Upper lobe of right lung (tissue), 1 donor: ENCODE measurements around the gene SHISA7. TPM values are rescaled to one million over a fixed set of nuclear protein-coding genes. Genes with fewer than 3 reads are reported as not detected.

ENCODE experiments used
- ATAC-seq: fragments of 200-7000 bp; cut with Tn5 transposase; one replicate; pipeline ENCODE4 v1.9.1; 2020; ENCODE audit warnings: mild to moderate bottlenecking, moderate library complexity
- DNase-seq: peaks from one replicate; pipeline ENCODE4 v3.0.0-alpha.2; 2020
- H3K27ac ChIP-seq: fragments of 200-600 bp; one replicate; pipeline ENCODE4 v1.8.0; 2022
- H3K27me3 ChIP-seq: fragments of 200-600 bp; one replicate; pipeline ENCODE4 v1.8.0; 2022; ENCODE audit warnings: mild to moderate bottlenecking
- H3K36me3 ChIP-seq: fragments of 200-600 bp; one replicate; pipeline ENCODE4 v1.8.0; 2022
- H3K4me1 ChIP-seq: fragments of 200-600 bp; one replicate; pipeline ENCODE4 v1.8.0; 2022
- H3K4me3 ChIP-seq: fragments of 200-600 bp; one replicate; pipeline ENCODE4 v1.8.0; 2022; ENCODE audit warnings: mild to moderate bottlenecking
- H3K9me3 ChIP-seq: fragments of 200-600 bp; one replicate; pipeline ENCODE4 v1.8.0; 2022
- CTCF ChIP-seq: fragments of 200-600 bp; IDR thresholded peaks from one replicate; pipeline ENCODE4 v1.8.0; 2022; ENCODE audit warnings: antibody characterized with exemption
- intact Hi-C: fragments of 100-400 bp; cut with DNase I; formaldehyde crosslinking; loops from one replicate; pipeline ENCODE4 v1.11.0; 2022
- total RNA-seq: library from RNA; stranded (reverse); fragmentation: NEBNext Ultra II Directional; extraction: Animal tissue kit (Norgen Biotek cat#: 25700); gene quantifications from one replicate; pipeline ENCODE4 v1.2.1, GENCODE V29; 2021
- donor health status: DM: no; HTN: yes; CAD: no; lungs with severe emphysema.

SHISA7 gene
- total RNA-seq, 1 donor from 2014 or later, result not detected

- H3K36me3 ChIP-seq, result peaks cover 8% of the 10 kb centered on the region
- TF ChIP-seq CTCF, result no peak
These were observed 60.5 kb downstream of the SHISA7 start for GRCh38 chr19:55382522-55383054.

GRCh38 chr19:55382013-55382412, 61.1 kb downstream of the SHISA7 start:
- TF ChIP-seq CTCF, result no peak
- Histone ChIP-seq H3K9me3 (no peaks in the 10 kb centered on the region), H3K36me3 (peaks cover 3% of the 10 kb centered on the region), H3K4me3 (no peak overlapping the region), H3K27ac (no peak overlapping the region), H3K27me3 (no peaks in the 10 kb centered on the region), H3K4me1 (peaks cover 18% of the 10 kb centered on the region)
- intact Hi-C loops, result no loop called here
- ATAC-seq, result no peak
- DNase-seq, result no peak

More at GRCh38 chr19:55382522-55383054, 60.5 kb downstream of the SHISA7 start:
- DNase-seq (no peak), ATAC-seq (no peak)
- no peak overlapping the region for H3K27ac ChIP-seq
- H3K9me3 ChIP-seq, result no peaks in the 10 kb centered on the region
- no peak overlapping the region for H3K4me3 ChIP-seq
- intact Hi-C loops, result no loop called here
- H3K27me3 ChIP-seq, result no peaks in the 10 kb centered on the region
- peaks cover 24% of the 10 kb centered on the region for H3K4me1 ChIP-seq

GRCh38 chr19:55379174-55379573, 63.9 kb downstream of the SHISA7 start:
- intact Hi-C loops, result no loop called here
- ATAC-seq (no peak), DNase-seq (no peak)

More at GRCh38 chr19:55379174-55379573, 63.9 kb downstream of the SHISA7 start:
- H3K9me3 ChIP-seq, result no peaks in the 10 kb centered on the region
- H3K4me1 ChIP-seq, result peaks cover 7% of the 10 kb centered on the region
- no peak overlapping the region for H3K27ac ChIP-seq
- peaks cover 21% of the 10 kb centered on the region for H3K27me3 ChIP-seq
- no peak overlapping the region for H3K4me3 ChIP-seq
- no peaks in the 10 kb centered on the region for H3K36me3 ChIP-seq
- TF ChIP-seq CTCF, result no peak

Other genes starting within 250 kb of the SHISA7 start
- gene PTPRH, start 233.8 kb downstream of the SHISA7 start, total RNA-seq, result not detected
- gene TMEM86B, start 214.5 kb downstream of the SHISA7 start, total RNA-seq, result 4.3 TPM
- 61.0 TPM for gene PPP6R1, start 184.3 kb downstream of the SHISA7 start, total RNA-seq
- 19.7 TPM for gene HSPBP1, start 163.2 kb downstream of the SHISA7 start, total RNA-seq
- 1.3 TPM for gene BRSK1, start 159.3 kb downstream of the SHISA7 start, total RNA-seq
- gene TMEM150B, start 118.0 kb downstream of the SHISA7 start, total RNA-seq, result 23.9 TPM
- gene KMT5C, start 103.4 kb downstream of the SHISA7 start, total RNA-seq, result 11.7 TPM
- gene COX6B2, start 88.6 kb downstream of the SHISA7 start, total RNA-seq, result not detected
- gene GARIN5B, start 80.0 kb downstream of the SHISA7 start, total RNA-seq, result not detected
- 0.84 TPM for gene IL11, start 72.8 kb downstream of the SHISA7 start, total RNA-seq
- not detected for gene TMEM190, start 66.5 kb downstream of the SHISA7 start, total RNA-seq
- gene TMEM238, start 59.0 kb downstream of the SHISA7 start, total RNA-seq, result 19.8 TPM
- gene RPL28, start 57.4 kb downstream of the SHISA7 start, total RNA-seq, result 1,343 TPM
- gene UBE2S, start 35.5 kb downstream of the SHISA7 start, total RNA-seq, result 19.5 TPM
- gene ISOC2, start 18.3 kb upstream of the SHISA7 start, total RNA-seq, result 25.3 TPM
- not detected for gene C19orf85, start 21.5 kb upstream of the SHISA7 start, total RNA-seq
- 10.2 TPM for gene ZNF628, start 33.3 kb upstream of the SHISA7 start, total RNA-seq
- gene NAT14, start 41.9 kb upstream of the SHISA7 start, total RNA-seq, result 14.7 TPM
- gene SSC5D, start 45.1 kb upstream of the SHISA7 start, total RNA-seq, result 6.0 TPM
- not detected for gene SBK2, start 93.8 kb upstream of the SHISA7 start, total RNA-seq
- gene SBK3, start 102.2 kb upstream of the SHISA7 start, total RNA-seq, result 1.8 TPM
- 15.7 TPM for gene ZNF579, start 137.5 kb upstream of the SHISA7 start, total RNA-seq
- gene FIZ1, start 156.2 kb upstream of the SHISA7 start, total RNA-seq, result 14.9 TPM
- 28.6 TPM for gene ZNF524, start 157.0 kb upstream of the SHISA7 start, total RNA-seq
- 18.4 TPM for gene ZNF865, start 162.3 kb upstream of the SHISA7 start, total RNA-seq
- gene ZNF784, start 181.3 kb upstream of the SHISA7 start, total RNA-seq, result 9.7 TPM
- gene ZNF580, start 197.7 kb upstream of the SHISA7 start, total RNA-seq, result 30.7 TPM
- gene ZNF581, start 200.3 kb upstream of the SHISA7 start, total RNA-seq, result 16.4 TPM
- 11.1 TPM for gene CCDC106, start 204.9 kb upstream of the SHISA7 start, total RNA-seq
- 142 TPM for gene U2AF2, start 211.7 kb upstream of the SHISA7 start, total RNA-seq
- gene EPN1, start 231.9 kb upstream of the SHISA7 start, total RNA-seq, result 117 TPM